ENCODE measurements around the gene MRPS22. TPM values are rescaled to one million over a fixed set of nuclear protein-coding genes. Genes with fewer than 3 reads are reported as not detected.

Gene MRPS22
- total and polyA plus RNA-seq, 12 donors, result 49.8 to 105 (median 83.6) TPM

GRCh38 chr3:139317215-139317614 is 26.6 kb upstream of the MRPS22 start:
- Histone ChIP-seq H3K9me3 (no peaks in the 10 kb centered on the region), H3K27me3 (peaks cover 0 to 50% (median 29%) of the 10 kb centered on the region in 7 donors), H3K27ac (no peak overlapping the region), H3K4me3 (no peak overlapping the region), H3K4me1 (no peaks in the 10 kb centered on the region), H3K36me3 (no peaks in the 10 kb centered on the region)
- intact Hi-C loops (cut with DNase I), result no loop called here
- no peak for TF ChIP-seq CTCF (IDR thresholded peaks at IDR 0.05)
- 64 to 68% methylated on average over 6 of the region's 6 CpGs for WGBS, 2 donors
- DNase-seq (no peak), ATAC-seq (no peak)

GRCh38 chr3:139317660-139318430 is 26.0 kb upstream of the MRPS22 start:
- 75 to 76% methylated on average over 8 of the region's 8 CpGs for WGBS, 2 donors
- Histone ChIP-seq H3K4me3 (no peak overlapping the region), H3K36me3 (no peaks in the 10 kb centered on the region), H3K27me3 (peaks cover 0 to 50% (median 29%) of the 10 kb centered on the region in 7 donors), H3K9me3 (no peaks in the 10 kb centered on the region), H3K27ac (no peak overlapping the region), H3K4me1 (no peaks in the 10 kb centered on the region)
- intact Hi-C loops (cut with DNase I), result no loop called here
- no peak for TF ChIP-seq CTCF (IDR thresholded peaks at IDR 0.05)
- ATAC-seq (no peak), DNase-seq (no peak)

GRCh38 chr3:139318431-139318816 is 25.4 kb upstream of the MRPS22 start:
- TF ChIP-seq CTCF (IDR thresholded peaks at IDR 0.05), result no peak
- Histone ChIP-seq H3K4me3 (no peak overlapping the region), H3K27ac (no peak overlapping the region), H3K36me3 (no peaks in the 10 kb centered on the region), H3K9me3 (no peaks in the 10 kb centered on the region), H3K27me3 (peaks cover 0 to 49% (median 29%) of the 10 kb centered on the region in 7 donors), H3K4me1 (no peaks in the 10 kb centered on the region)
- no peak for ATAC-seq
- 15 to 34% methylated on average over 3 of the region's 3 CpGs for WGBS, 2 donors
- DNase-seq, result no peak
- intact Hi-C loops (cut with DNase I), result no loop called here

- Histone ChIP-seq H3K27ac (no peak overlapping the region), H3K27me3 (peaks cover 0 to 45% (median 29%) of the 10 kb centered on the region in 7 donors), H3K36me3 (no peaks in the 10 kb centered on the region), H3K9me3 (no peaks in the 10 kb centered on the region), H3K4me1 (no peaks in the 10 kb centered on the region), H3K4me3 (no peak overlapping the region)
- 84 to 87% methylated on average over 6 of the region's 6 CpGs for WGBS, 2 donors
- DNase-seq, result no peak
- intact Hi-C loops (cut with DNase I), result no loop called here
- no peak for TF ChIP-seq CTCF (IDR thresholded peaks at IDR 0.05)
- ATAC-seq, result no peak
Measured at GRCh38 chr3:139318826-139319225, 25.0 kb upstream of the MRPS22 start.
